IMR-90 (cell line): ENCODE results near the gene KPTN. TPM values are rescaled to one million over a fixed set of nuclear protein-coding genes. Genes with fewer than 3 reads are reported as not detected.

Experiments used
- ATAC-seq: fragments of 200-7000 bp; cut with Tn5 transposase; 2 replicates; pipeline ENCODE4 v1.9.1; 2020; ENCODE audit warnings: low read depth, mild to moderate bottlenecking, moderate library complexity
- BruUV-seq: library from RNA; stranded (reverse); fragments of 400-500 nt; replicated peaks from 2 replicates; lab custom pipeline; 2021; lab: Mats Ljungman, UMichigan
- CTCF ChIA-PET: fragments of 300-600 bp; formaldehyde crosslinking; extraction: SDS; loops from one replicate; lab custom pipeline; 2021; ENCODE audit warnings: antibody characterized with exemption; lab: Yijun Ruan, JAX
- POLR2A ChIA-PET: fragments of 300-600 bp; sonication (Branson Sonifier 250); formaldehyde crosslinking; loops from one replicate; lab custom pipeline; 2022; ENCODE audit warnings: antibody characterized with exemption; ENCODE audit not compliant: unreplicated experiment; lab: Charles Lee
- DNase-seq: peaks from one replicate; pipeline ENCODE4 v3.0.0; 2013
- H2AFZ ChIP-seq: replicated peaks from 2 replicates; pipeline ENCODE3; 2013; ENCODE audit warnings: low read length, mild to moderate bottlenecking; ENCODE audit not compliant: poor library complexity
- H2AK5ac ChIP-seq: 2 replicates; pipeline ENCODE4 v1.6.1; 2013; ENCODE audit warnings: low read depth, low read length, inconsistent platforms
- H2AK9ac ChIP-seq: replicated peaks from 2 replicates; pipeline ENCODE3; 2013; ENCODE audit warnings: mild to moderate bottlenecking, low read depth, low read length, moderate library complexity; ENCODE audit not compliant: poor library complexity
- H2BK120ac ChIP-seq: 2 replicates; pipeline ENCODE4 v1.6.1; 2013; ENCODE audit warnings: low read depth, low read length, inconsistent platforms
- H2BK15ac ChIP-seq: 3 replicates; pipeline ENCODE4 v1.6.1; 2013; ENCODE audit warnings: low read depth, low read length, inconsistent platforms
- H2BK20ac ChIP-seq: 2 replicates; pipeline ENCODE4 v1.6.1; 2013; ENCODE audit warnings: low read depth, mild to moderate bottlenecking, inconsistent platforms, low read length, moderate library complexity
- H2BK5ac ChIP-seq: 2 replicates; pipeline ENCODE4 v1.6.1; 2013; ENCODE audit warnings: mild to moderate bottlenecking, low read depth, low read length, inconsistent platforms; ENCODE audit not compliant: poor library complexity, severe bottlenecking
- H3K14ac ChIP-seq: replicated peaks from 2 replicates; pipeline ENCODE4 v1.6.1; 2013; ENCODE audit warnings: low read depth, low read length, inconsistent platforms
- H3K18ac ChIP-seq: 2 replicates; pipeline ENCODE4 v1.6.1; 2013; ENCODE audit warnings: low read depth, low read length, control low read depth
- H3K23ac ChIP-seq: 2 replicates; pipeline ENCODE4 v1.6.1; 2013; ENCODE audit warnings: low read depth, low read length, inconsistent platforms
- H3K27ac ChIP-seq: 2 replicates; pipeline ENCODE4 v1.5.1; 2013; ENCODE audit warnings: mild to moderate bottlenecking, control low read depth, low read length; ENCODE audit not compliant: insufficient read depth
- H3K27me3 ChIP-seq: 2 replicates; pipeline ENCODE4 v1.6.1; 2013; ENCODE audit warnings: low read length; ENCODE audit not compliant: control insufficient read depth, insufficient read depth
- H3K36me3 ChIP-seq: 2 replicates; pipeline ENCODE4 v1.6.1; 2013; ENCODE audit warnings: low read length, mixed read lengths; ENCODE audit not compliant: control insufficient read depth, insufficient read depth
- H3K4ac ChIP-seq: 2 replicates; pipeline ENCODE4 v1.6.1; 2013; ENCODE audit warnings: low read depth, low read length, inconsistent platforms
- H3K4me1 ChIP-seq: 2 replicates; pipeline ENCODE4 v1.6.1; 2013; ENCODE audit warnings: low read length, mixed read lengths; ENCODE audit not compliant: control insufficient read depth, insufficient read depth
- H3K4me2 ChIP-seq: 2 replicates; pipeline ENCODE4 v1.6.1; 2013; ENCODE audit warnings: low read depth, mild to moderate bottlenecking, control low read depth, low read length, moderate library complexity
- H3K4me3 ChIP-seq: 2 replicates; pipeline ENCODE4 v1.5.1; 2013; ENCODE audit warnings: low read depth, mild to moderate bottlenecking, control low read depth, low read length, moderate library complexity; ENCODE audit not compliant: insufficient read depth
- H3K56ac ChIP-seq: 2 replicates; pipeline ENCODE4 v1.6.1; 2013; ENCODE audit warnings: low read length, inconsistent platforms; ENCODE audit not compliant: insufficient read depth; ENCODE audit errors: extremely low read depth
- H3K79me1 ChIP-seq, 2 experiments: 2 replicates each; pipeline ENCODE4 v1.6.1; 2013; ENCODE audit warnings: low read length in 2 of 2, inconsistent platforms in 1 of 2, low read depth in 1 of 2
- H3K9ac ChIP-seq: 2 replicates; pipeline ENCODE4 v1.6.1; 2013; ENCODE audit warnings: low read depth, low read length, control low read depth
- H3K9me1 ChIP-seq: 2 replicates; pipeline ENCODE4 v1.6.1; 2013; ENCODE audit warnings: low read length, inconsistent platforms; ENCODE audit not compliant: insufficient read depth
- H3K9me3 ChIP-seq: 2 replicates; pipeline ENCODE4 v1.6.1; 2013; ENCODE audit warnings: low read length; ENCODE audit not compliant: control insufficient read depth, insufficient read depth
- H4K20me1 ChIP-seq: 2 replicates; pipeline ENCODE4 v1.6.1; 2013; ENCODE audit warnings: low read length, inconsistent platforms; ENCODE audit not compliant: insufficient read depth
- H4K5ac ChIP-seq: 2 replicates; pipeline ENCODE4 v1.6.1; 2013; ENCODE audit warnings: mild to moderate bottlenecking, low read depth, low read length, control low read depth
- H4K8ac ChIP-seq, 2 experiments: 2 replicates each; pipeline ENCODE4 v1.6.1; 2013; ENCODE audit warnings: low read depth in 2 of 2, low read length in 2 of 2, control low read depth in 1 of 2, inconsistent platforms in 1 of 2
- H4K91ac ChIP-seq: 2 replicates; pipeline ENCODE4 v1.6.1; 2013; ENCODE audit warnings: low read depth, low read length, inconsistent platforms; ENCODE audit not compliant: insufficient read depth
- CEBPB ChIP-seq: IDR thresholded peaks from 2 replicates; pipeline ENCODE4 v1.6.1; 2012; ENCODE audit warnings: low read depth, low read length, improper control_type of control experiment
- CTCF ChIP-seq: conservative IDR thresholded peaks from 2 replicates; pipeline ENCODE4 v1.5.1; 2012; ENCODE audit warnings: mild to moderate bottlenecking, low read depth, low read length, improper control_type of control experiment
- FOS ChIP-seq: fragments of 150-350 bp; IDR thresholded peaks from 2 replicates; pipeline ENCODE4 v1.6.1; 2016; ENCODE audit warnings: low read depth, low read length
- MAFK ChIP-seq: IDR thresholded peaks from 2 replicates; pipeline ENCODE4 v1.6.1; 2012; ENCODE audit warnings: low read depth, low read length, improper control_type of control experiment
- MAZ ChIP-seq: IDR thresholded peaks from 2 replicates; pipeline ENCODE4 v1.6.1; 2012; ENCODE audit warnings: low read depth, mild to moderate bottlenecking, low read length, improper control_type of control experiment, moderate library complexity, borderline replicate concordance
- RAD21 ChIP-seq: IDR thresholded peaks from 2 replicates; pipeline ENCODE4 v1.6.1; 2012; ENCODE audit warnings: low read length, improper control_type of control experiment
- WGBS, 2 experiments: methylation state at CpG; one replicate each; pipeline versions ENCODE4 v1.1.5 to v1.1.7; 2013; ENCODE audit warnings: missing lambda C conversion rate in 2 of 2; ENCODE audit not compliant: insufficient read length in 1 of 2; ENCODE audit errors: extremely low coverage in 2 of 2; 5-methylcytosine and 5-hydroxymethylcytosine counted together
- dilution Hi-C: fragments of 300-500 bp; cut with HindIII; formaldehyde crosslinking; loops from one replicate; pipeline ENCODE4 v1.14.3; 2018; ENCODE audit warnings: low sequenced_read_pairs; ENCODE audit not compliant: unreplicated experiment
- in situ Hi-C: fragments of 300-500 bp; cut with MboI; formaldehyde crosslinking; loops from 3 replicates; pipeline ENCODE4 v1.14.3; 2019; ENCODE audit warnings: low sequenced_read_pairs, inconsistent platforms, mixed read lengths
- intact Hi-C: fragments of 100-400 bp; cut with micrococcal nuclease; formaldehyde crosslinking; loops from 2 replicates; pipeline ENCODE4 v1.10.0; 2022
- polyA plus RNA-seq, 3 experiments: library from polyadenylated mRNA; depleted of rRNA; stranded (reverse); fragments of >200 nt; gene quantifications; 2 replicates each; pipeline ENCODE4 v1.2.3, GENCODE V29; 2012; ENCODE audit warnings: low replicate concordance in 1 of 3
- total RNA-seq: library from RNA; depleted of rRNA; stranded (reverse); fragments of >200 nt; gene quantifications from 2 replicates; pipeline ENCODE4 v1.2.3, GENCODE V29; 2012

KPTN gene
- total and polyA plus RNA-seq, 2 of the 4 experiments (the other 2 are of a cell fraction): 4.1 to 15.4 TPM

- H3K56ac ChIP-seq: no peak overlapping the region
- H3K27ac ChIP-seq: no peak overlapping the region
- H3K9me3 ChIP-seq: peaks cover 6% of the 10 kb centered on the region; the same call in 1 of the 2 replicates
- no peak overlapping the region for H4K8ac ChIP-seq
- in situ Hi-C loops (no loop called here), intact Hi-C loops (no loop called here), dilution Hi-C loops (no loop called here)
- no peak overlapping the region for H3K14ac ChIP-seq
- WGBS, 2 experiments: 41% methylated on average over 12 of the region's 22 CpGs; no CpG with 5 or more reads in 1 of the 2 experiments
- POLR2A ChIA-PET: no interaction called here
- H2AFZ ChIP-seq: no peak overlapping the region
- no peak overlapping the region for H4K5ac ChIP-seq
- peaks cover 2% of the 10 kb centered on the region; the same call in 1 of the 2 replicates for H3K4me1 ChIP-seq
- H2AK5ac ChIP-seq: no peak overlapping the region
- no peak overlapping the region for H3K4me2 ChIP-seq
- H2BK15ac ChIP-seq: no peak overlapping the region
- H3K18ac ChIP-seq: no peak overlapping the region
- H3K9me1 ChIP-seq: no peaks in the 10 kb centered on the region
- TF ChIP-seq CEBPB (no peak), FOS (no peak), MAFK (no peak), MAZ (no peak), RAD21 (no peak), CTCF (no peak)
- CTCF ChIA-PET: no interaction called here
- ATAC-seq (no peak), DNase-seq (no peak)
- no peak overlapping the region for H3K4ac ChIP-seq
- H2BK20ac ChIP-seq: no peak overlapping the region
- H2BK120ac ChIP-seq: no peak overlapping the region
- no peak overlapping the region for H4K91ac ChIP-seq
- no peak overlapping the region for H2AK9ac ChIP-seq
- H3K9ac ChIP-seq: no peak overlapping the region
- no peaks in the 10 kb centered on the region for H3K36me3 ChIP-seq
- no peaks in the 10 kb centered on the region for H3K79me1 ChIP-seq
- H2BK5ac ChIP-seq: no peak overlapping the region
- H4K20me1 ChIP-seq: no peaks in the 10 kb centered on the region
- no TSS peak for BruUV-seq
- H3K4me3 ChIP-seq: no peak overlapping the region
- no peak overlapping the region; the same call in 1 of the 2 replicates for H3K23ac ChIP-seq
- peaks cover 73% of the 10 kb centered on the region for H3K27me3 ChIP-seq
Observed at GRCh38 chr19:47444388-47444821, 39.6 kb downstream of the KPTN start.
